Activated CD8-positive, alpha-beta memory T cell treated with anti-CD3 and anti-CD28 coated beads, Interleukin-2, amount 50 U/mL, for 4 hours (primary cell): ENCODE measurements around the gene NTSR1.

Experiments used
- DNase-seq: peaks from one replicate; pipeline ENCODE4 v3.0.0-alpha.2; 2020

The NTSR1 gene

DNA sequence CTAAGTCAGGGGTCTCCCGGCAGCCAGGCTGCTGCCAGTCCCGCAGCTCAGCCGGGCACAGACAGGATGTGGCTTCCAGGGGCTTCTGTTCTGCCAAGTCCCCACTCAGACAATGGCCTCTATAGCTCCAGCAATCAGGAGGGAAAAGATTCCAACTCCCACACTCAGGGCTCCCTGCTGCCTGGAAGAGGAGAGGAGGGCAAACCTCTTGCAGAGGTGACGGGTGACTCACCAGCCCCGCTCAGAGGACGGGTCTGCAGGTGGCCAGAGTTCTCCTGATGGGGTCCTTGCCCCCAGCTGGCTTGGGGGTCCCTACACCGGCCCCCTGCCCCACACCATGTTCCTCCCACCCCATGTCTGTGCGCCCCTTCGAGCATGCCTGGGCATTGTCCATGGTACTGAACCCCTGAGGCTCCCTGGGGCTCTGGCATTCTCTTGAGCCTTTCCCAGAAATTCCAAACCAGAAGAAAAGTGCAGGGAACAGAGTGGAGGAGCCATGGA lies 32.6 kb downstream of the NTSR1 start:
- DNase-seq, result peak; percentile 17

DNA sequence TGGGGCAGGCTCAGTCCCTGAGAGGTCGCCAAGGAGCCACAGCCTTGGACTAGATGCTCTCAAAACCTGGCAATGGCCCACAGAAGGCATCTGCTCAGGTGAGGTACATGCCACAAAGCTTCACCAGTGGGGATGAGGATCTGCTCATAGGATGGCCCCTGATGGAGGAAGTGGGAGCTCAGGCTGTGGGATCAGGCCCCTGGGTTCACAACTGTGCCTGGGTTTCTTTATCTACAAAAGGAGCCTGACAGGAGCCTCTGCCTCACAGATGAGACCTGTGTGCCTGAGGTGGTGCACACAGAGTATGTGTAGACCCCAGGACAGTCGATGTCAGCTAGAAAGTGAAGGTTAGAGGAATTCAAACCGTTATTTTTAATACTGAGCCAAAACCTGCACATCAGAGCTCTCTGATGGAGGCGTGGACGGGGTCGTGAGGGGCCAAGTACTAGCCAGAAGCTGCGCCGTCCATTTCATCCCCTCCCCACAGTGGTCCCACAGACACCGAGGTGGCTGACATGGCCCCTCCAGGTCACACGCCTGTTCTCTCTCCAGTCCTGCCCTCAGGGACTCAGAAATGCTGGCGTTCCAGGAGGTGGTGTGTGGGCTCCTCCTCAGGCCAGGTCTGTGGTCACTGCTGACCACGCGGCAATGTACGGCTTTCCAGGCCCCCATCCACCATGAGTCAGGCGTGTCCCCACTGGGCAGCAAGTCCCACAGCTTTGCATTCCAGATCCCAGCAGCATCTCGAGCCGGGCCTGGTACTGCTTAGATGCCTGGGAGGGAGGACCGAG lies 33.3 kb downstream of the NTSR1 start:
- DNase-seq, result peak; percentile 10

DNA sequence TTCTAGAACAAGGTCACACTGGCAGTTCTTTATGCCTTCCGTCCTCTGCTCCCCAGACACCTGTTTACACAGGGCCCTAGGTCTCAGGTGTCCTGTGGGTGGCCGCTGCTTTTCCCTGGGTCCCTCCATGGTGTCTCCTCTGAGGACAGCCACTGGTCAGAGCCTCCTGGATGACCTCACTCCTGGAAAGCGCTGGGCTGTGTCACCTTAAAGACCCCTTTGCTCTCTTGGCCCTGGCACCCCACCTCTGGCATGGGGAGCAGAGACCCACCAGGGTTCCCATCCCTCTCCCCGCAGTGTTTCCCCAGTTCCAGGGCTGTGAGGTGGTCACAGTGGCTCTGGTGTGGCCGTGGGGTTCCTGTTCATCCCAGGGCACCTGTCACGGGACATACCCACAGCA lies 33.9 kb downstream of the NTSR1 start:
- DNase-seq, result no peak

DNA sequence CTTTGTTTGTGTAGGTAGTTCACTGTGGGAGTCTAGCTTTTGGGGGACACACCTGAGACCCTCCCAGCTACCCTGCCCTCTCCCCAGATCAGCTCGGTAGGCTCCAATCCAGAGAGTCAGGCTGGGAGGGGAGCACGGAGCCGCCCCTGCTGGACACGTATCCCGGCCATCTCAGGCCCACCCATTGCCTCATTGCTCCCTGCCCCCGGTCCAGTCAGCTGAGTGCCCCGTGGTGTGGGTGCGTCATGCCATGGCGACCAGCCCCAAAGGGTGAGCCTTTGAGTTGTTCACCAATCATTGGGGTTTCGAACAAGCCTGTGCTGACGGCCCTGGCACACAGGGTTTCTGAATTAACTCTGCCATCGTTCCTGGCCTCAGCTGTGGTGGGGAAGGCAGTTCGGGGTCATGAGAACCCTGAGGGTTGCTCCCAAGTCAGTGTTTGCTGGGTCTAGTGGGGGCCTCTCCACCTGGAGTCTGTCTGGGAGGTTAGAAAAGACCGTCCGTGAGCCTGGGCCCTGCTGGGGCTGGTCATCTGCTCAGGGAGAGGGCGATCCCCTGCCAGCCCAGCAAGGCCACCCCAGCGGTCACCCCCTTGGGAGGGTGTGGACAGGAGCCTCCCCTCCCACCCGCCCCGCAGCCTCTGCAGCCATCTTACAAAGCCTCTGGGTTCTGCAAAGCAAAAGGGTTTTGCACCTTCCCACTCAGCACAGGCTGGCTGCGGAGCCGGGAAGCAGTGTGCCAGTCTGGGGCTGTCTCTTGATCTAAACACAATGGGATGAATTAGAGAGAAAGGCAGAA lies 34.5 kb downstream of the NTSR1 start:
- DNase-seq, result peak; percentile 10

DNA sequence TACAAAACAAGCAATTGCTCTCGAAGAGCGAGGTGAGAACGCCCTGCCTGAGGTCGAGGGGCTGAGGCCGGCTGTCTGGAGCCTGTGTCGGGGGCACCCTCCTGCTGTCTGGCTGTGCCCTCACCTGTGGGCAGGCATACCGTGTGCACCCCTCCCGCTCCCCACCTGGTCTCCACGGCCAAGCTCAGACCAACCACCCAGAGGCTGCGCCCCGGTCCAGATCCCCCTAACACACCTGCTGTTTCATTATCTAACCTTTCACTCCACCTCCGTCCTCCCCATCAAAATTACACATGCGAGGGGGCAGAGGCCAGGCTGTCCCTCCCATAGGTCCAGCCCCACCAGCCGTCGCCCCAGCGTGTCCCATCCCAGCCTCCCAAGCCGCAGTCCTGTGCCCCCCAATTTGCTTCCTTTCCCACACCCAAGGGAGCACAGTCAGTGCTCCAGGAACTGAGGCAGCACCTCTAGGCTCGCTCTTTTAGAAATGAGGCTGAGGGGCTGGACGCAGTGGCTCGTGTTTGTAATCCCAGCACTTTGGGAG lies 35.2 kb downstream of the NTSR1 start:
- DNase-seq, result peak; percentile 2

DNA sequence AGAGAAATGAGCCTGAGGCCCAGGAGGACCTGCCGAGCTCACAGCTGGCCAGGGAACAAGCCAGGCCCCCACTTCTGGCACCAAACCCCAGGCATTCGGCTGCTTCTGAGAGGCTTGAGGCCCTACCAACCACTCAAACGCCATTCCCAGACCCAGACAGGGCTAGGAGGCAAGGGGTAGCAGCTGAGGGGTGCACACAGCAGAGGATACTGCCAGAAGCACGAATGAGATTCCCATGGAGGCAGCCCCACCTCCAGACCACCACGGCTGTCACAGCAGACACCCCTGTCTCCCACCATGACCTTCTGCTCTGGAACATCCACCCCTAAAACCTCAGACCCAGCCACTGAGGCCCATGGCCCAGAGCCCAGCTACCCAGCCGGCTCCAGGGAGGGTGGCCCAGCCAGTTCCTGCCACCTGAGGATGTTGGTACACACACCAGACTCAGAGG lies 36.1 kb downstream of the NTSR1 start:
- DNase-seq, result peak; percentile 6

DNA sequence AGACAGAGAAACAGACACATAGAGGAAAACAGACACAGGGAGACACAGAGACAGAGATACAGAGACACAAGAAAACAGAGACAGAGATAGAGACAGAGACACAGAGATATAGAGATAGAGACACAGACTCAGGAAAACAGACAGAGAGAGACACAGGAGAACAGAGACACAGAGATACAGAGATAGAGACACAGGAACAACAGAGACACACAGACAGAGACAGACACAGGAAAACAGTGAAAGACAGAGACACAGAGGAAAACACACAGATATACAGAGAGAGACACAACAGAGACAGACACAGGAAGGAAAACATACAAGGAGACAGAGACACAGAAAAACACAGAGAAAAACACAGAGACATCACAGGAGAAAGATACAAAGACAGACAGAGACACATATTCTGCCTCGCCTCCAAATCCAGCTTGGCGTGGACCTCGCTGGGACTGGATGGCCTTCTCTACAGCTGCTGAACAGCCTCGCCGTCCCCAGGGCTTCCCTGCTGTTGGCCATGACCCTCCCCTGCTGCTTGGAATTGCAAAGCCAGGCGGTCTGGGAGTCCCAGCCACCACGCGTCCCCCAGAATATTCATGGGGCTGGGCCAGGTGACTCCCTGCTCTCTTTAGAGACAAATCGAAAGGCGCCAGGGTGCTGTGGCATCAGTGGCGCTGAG lies 36.8 kb downstream of the NTSR1 start:
- peak; percentile 11 for DNase-seq

DNA sequence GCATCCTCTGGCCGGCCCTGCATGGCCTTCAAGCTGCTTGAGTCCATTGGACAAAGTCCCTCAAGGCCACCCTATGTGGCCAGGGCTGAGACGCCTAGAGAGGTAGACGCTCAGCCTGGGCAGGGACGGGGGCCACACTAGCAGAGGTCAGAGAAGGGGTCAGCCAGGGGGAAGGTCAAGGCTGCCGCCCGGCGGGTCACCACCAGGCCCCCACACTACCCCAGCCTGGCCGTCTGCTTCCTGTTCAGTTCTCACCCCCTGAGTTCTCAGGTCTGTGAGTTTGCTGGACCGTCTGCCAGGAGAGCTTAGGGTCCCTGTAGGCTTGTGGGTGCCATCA lies 37.3 kb downstream of the NTSR1 start:
- no peak for DNase-seq

DNA sequence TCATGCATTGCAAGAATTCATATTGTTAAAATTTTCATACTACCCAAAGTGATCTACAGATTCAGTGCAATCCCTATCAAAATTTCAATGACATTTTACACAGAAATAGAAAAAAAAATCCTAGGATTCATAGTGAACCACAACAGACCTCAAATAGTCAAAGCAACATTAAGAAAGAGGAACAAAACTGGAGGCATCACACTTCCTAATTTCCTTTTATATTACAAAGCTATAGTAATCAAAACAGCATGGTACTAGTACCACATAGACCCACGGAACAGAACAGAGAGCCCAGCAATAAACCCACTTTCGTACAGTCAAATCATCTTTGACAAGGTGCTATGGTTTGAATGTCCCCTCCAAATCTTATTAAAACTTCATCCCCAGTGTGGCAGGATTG lies 39.7 kb downstream of the NTSR1 start:
- DNase-seq, result no peak

DNA sequence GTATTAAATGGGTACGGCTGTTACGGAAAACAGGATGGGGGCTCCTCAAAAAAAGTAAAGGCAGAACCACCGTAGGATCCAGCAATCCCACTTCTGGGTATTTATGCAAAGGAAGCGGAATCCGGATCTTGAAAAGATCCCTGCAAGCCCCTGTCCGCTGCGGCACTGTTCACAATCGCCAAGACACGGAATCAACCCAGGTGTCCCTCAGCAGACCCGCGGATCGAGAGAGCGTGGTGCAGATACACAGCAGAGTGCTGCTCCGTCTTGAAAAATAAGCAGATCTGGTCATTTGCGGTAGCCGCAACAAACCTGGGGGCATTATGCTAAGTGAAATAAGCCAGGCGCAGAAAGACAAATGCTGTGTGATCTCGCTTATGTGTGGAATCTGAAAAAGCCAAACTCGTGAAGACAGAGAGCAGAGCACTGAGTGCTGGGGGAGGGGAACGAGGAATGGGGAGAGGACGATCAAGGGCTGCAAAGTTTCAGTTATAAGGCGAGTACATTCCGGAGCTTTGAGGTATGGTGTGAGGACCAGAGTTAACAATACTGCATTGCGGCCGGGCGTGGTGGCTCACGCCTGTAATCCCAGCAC lies 41.3 kb downstream of the NTSR1 start:
- DNase-seq, result no peak

DNA sequence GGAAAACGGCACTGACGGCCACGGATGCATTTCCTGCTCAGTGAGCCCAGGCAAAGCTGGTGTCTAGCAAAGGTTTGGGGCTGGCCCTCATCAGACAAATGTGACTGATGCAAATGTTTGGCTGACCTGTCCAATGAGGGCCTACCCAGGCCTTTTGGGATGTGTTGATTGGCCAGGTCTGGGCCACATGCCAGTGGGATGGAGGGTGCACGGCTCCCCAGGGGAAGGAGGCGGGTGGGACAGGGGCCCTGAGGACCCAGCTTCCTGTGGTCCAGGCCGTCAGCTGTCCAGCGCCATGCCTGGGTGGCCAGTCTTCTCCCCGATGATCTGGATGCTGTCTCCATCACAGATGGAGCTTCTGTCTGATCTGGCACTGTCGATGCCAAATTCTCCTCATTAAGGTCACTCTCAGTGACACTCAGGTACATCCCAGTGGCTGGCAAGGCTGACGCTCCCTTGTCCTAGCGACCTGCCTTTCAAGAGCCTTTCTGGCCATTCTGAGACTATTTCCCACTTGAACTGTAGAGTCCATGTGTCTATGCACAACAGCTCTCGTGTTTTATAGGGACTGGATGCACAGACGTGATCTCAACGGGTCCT lies 43.0 kb downstream of the NTSR1 start:
- DNase-seq, result no peak

DNA sequence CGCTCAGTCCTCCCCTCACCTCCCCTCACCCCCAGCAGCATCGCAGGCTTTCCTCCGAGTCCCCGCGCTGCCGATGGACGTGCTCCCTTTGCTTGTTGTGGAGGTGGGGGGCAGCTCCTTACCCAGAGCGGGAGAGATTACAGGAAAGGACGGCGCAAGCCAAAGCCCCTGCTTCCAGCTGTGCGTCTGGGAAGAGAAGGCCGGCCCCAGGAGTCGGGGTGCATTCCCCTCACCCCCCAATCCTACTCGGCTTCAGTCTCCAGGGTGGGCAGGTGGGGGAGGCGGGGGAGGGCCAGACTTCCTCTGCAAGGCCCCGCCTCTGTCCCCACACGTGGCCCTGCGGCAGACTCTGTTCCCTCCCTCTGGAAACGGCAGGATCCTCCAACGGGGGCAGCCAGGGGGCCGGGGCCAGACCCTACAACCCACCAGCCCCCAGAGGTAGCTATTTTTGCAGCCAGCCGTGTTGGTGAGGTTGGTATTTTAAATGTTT lies 43.6 kb downstream of the NTSR1 start:
- DNase-seq, result no peak

DNA sequence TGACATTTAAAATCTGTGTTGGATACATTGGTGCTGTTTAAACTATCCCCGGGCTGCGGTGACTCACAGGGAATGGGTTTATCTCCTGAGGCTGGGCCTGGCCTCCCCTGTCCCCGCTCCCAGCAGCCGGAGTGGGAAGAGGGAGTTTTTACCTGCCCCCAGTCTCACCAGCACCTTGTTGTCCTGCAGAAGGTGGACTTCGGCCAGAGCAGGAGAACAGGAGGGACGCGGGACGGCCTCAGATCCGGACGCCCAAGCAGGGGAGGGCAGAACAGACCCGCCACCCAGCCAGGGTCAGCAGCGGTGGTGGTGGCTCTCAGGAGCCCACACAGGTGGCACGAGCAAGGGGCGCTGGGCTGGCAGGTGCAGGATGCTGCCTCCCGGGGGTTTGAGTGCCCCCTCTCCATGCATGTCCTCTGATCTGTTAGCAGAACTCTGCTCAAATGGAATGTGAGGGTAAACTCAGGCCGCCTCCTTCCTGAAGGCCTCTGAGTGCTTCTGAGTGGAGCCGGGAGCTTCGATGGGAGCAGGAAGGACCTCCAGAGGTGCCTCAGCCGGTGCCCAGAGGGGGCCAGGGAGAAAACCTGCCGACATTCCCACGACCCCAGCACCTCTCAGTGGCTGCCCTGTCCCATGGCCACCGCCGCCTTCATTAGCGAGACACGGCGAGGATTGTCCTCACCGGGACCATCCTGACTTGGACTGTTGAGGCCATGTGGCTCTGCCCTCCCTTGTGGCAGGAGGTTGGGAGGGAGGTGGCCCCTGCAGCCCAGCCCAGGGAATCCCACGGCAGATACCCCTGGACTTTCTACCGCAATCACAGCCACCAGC lies 44.2 kb downstream of the NTSR1 start:
- no peak for DNase-seq

DNA sequence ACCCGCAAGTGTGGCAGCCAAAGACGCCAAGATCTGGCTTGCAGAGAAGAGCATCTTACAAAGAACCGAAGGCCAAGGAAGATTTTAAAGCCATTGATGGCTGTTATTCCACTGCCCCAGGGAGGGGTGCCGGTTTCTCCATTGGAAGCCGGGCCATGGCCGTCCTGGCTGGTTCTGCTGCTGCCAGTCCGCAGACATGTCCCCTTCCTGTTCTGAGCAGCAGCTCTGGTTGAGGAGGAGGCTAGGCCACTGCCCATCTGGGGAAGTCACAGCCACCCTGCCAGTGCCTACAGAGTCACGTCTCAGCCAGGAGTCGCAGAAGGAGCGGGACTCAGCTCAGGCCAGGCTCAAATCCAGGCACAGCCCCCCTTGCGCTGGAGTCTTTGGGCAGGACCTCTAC lies 45.0 kb downstream of the NTSR1 start:
- DNase-seq, result no peak

DNA sequence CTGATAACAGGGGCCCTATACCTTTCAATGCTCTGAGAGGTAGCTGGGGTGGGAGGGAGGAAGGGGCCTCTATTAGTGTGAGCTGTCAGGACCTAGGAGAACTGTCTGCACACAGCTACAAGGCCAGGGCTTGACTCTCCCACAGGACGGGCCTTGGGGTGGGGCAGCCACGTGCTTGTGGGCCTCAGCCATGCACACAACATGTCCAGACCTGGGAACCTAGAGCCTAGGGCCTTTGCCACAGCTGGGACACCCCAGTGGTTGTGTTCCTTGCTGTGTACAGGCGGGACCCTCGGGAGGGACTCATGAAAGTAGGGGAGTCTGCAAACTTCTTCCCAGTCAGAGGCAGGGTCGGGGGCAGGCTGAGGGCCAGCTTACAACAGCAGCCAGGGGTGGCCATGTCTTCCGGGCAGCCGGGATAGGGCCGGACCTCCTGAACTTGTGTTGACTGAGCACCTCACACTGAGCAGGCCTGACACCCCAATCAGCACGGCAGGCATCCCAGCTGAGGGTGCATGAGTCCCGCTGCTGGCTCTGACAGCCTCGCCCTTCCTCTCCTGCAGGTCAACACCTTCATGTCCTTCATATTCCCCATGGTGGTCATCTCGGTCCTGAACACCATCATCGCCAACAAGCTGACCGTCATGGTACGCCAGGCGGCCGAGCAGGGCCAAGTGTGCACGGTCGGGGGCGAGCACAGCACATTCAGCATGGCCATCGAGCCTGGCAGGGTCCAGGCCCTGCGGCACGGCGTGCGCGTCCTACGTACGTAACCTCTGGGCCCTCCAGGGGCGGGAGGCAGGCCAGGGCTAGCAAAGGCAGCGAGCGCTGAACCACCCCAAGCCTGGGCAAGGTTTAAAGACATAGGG lies 45.7 kb downstream of the NTSR1 start:
- no peak for DNase-seq

DNA sequence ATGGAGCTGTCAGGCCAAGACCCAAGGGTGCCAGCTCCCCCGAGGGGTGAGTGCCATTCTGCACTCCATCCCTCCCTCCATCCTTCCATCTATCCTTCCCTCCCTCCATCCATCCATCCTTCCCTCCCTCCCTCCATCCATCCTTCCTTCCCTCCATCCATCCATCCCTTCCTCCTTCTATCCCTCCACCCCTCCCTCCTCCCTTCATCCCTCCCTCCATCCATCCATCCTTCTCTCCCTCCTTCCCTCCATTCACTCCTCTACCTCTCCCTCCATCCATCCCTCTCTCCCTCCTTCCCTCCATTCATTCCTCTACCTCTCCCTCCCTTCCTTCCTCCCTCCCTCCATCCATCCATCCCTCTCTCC lies 46.3 kb downstream of the NTSR1 start:
- DNase-seq, result no peak

DNA sequence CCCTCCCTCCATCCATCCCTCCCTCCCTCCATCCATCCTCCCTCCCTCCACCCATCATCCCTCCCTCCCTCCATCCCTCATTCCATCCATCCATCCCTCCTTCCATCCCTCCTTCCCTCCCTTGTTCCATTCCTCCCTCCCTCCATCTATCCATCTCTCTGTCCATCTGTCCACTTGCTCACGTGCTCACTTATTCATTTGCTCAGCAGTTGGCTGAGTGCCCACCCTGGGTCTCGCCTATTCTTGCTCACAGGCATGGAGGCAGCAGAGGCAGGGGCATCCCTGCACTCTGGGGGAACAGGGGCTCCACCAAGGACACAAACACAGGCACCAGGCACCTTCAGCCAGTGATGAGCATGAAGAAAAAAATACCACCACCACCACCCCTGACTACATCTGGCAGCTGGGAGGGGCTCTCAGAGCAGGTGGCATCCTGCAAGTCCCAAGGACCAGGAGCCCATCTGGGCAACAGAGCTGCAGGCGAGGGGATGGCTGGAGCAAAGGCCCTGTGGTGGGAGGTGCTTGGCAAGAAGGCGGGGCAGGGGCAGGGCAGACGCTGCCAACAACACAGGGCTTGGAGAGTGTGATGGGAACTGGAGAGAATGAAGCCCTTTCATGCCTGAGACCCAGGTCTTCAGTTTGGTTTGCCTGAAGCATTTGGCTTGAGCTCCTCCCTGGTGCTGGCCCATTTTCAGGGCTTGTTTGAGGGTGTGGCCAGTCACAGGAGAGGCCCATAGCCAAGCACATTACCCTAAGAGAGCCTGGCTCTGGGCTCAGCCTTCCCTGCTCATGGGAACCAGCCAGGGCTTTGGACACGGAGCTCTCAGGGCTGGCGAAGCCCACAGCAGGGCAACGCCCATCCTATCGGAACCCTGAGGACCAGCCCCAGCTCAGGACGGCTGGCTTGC lies 47.4 kb downstream of the NTSR1 start:
- no peak for DNase-seq

DNA sequence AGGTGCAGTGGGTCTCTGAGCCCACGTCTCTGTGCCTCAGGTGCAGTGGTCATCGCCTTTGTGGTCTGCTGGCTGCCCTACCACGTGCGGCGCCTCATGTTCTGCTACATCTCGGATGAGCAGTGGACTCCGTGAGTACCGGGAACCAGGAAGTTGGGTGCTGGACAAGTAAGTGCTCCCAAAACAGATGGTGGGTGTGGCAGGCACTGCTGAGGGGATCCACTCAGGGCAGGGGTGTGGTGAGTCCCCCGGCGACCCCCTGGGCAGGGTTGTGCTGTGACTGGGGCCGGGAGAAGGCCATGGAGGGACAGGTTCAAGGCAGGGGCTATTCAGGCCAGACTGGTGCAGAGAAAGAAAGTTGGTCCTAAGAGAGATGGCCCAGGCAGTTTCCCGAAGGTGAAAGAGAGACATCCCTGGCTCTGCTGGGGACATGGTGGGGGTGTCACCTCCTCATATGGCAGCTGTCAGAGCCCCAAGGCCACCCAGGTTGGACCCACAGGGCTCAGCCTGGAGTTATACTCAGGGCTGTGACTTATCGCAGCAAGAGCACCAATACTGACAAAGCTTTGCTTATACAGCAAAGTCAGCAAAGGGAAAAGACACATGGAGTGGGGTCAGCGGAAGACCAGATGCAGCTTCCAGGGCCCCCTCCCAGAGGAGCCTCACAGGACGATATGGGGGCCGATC lies 49.7 kb downstream of the NTSR1 start:
- DNase-seq, result no peak

DNA sequence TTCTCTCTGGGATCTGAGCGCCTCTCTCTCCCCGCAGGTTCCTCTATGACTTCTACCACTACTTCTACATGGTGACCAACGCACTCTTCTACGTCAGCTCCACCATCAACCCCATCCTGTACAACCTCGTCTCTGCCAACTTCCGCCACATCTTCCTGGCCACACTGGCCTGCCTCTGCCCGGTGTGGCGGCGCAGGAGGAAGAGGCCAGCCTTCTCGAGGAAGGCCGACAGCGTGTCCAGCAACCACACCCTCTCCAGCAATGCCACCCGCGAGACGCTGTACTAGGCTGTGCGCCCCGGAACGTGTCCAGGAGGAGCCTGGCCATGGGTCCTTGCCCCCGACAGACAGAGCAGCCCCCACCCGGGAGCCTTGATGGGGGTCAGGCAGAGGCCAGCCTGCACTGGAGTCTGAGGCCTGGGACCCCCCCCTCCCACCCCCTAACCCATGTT lies 51.4 kb downstream of the NTSR1 start:
- no peak for DNase-seq
